HG03469 (cell line): ENCODE data around the gene RNU6-9.

Experiments
- ATAC-seq: cut with Tn5 transposase; IDR thresholded peaks from one replicate; pipeline ENCODE4 v1.9.1; 2021; ENCODE audit warnings: mild to moderate bottlenecking, moderate library complexity, moderate number of reproducible peaks; ENCODE audit not compliant: unreplicated experiment

The RNU6-9 gene

GRCh38 chr19:916645-917322 lies 23.5 kb downstream of the RNU6-9 start:
- ATAC-seq = no peak

GRCh38 chr19:917323-918151 lies 24.3 kb downstream of the RNU6-9 start, which contains the start of gene KISS1R:
Gene KISS1R (plus strand): TSS chr19:917333. CDS start chr19:917503, 170 bp downstream.
- no peak for ATAC-seq

- ATAC-seq = no peak
Measured at GRCh38 chr19:918152-918437, 24.8 kb downstream of the RNU6-9 start.

- no peak for ATAC-seq
Measured at GRCh38 chr19:918481-919198, 25.4 kb downstream of the RNU6-9 start.

- ATAC-seq = no peak
Measured at GRCh38 chr19:919199-920050, 26.1 kb downstream of the RNU6-9 start.

- ATAC-seq = no peak
Measured at GRCh38 chr19:920051-920864, 27.0 kb downstream of the RNU6-9 start.

- ATAC-seq = no peak
Measured at GRCh38 chr19:924553-925086, 31.3 kb downstream of the RNU6-9 start.

GRCh38 chr19:925087-925525 lies 31.8 kb downstream of the RNU6-9 start:
- ATAC-seq = no peak

- ATAC-seq = peak; percentile 41
Measured at GRCh38 chr19:925526-926322, 32.4 kb downstream of the RNU6-9 start, which contains the start of gene ARID3A. Gene ARID3A (plus strand): TSS chr19:926035. CDS start chr19:929529, 3,494 bp downstream.

GRCh38 chr19:926323-926588 lies 33.0 kb downstream of the RNU6-9 start:
- no peak for ATAC-seq

GRCh38 chr19:926589-927350 lies 33.5 kb downstream of the RNU6-9 start:
- no peak for ATAC-seq

- ATAC-seq = no peak
Measured at GRCh38 chr19:927351-927779, 34.1 kb downstream of the RNU6-9 start.

GRCh38 chr19:927780-928401 lies 34.6 kb downstream of the RNU6-9 start:
- no peak for ATAC-seq

- ATAC-seq = no peak
Measured at GRCh38 chr19:928471-929202, 35.4 kb downstream of the RNU6-9 start.

GRCh38 chr19:929203-929890 lies 36.1 kb downstream of the RNU6-9 start:
- no peak for ATAC-seq

GRCh38 chr19:929891-930258 lies 36.6 kb downstream of the RNU6-9 start:
- no peak for ATAC-seq
